HuH-7.5 (cell line): ENCODE results near the gene ASTL.
"Not testable (repeated sequence)": the region's sequence is repeated elsewhere in the genome, so short reads cannot be mapped to it uniquely, and the experiment has no call there.

ENCODE experiments used
- DNase-seq: peaks from one replicate; pipeline ENCODE4 v3.0.0; 2011; ENCODE audit warnings: low spot score

Gene ASTL

GRCh38 chr2:96146153-96146880 is 8.0 kb upstream of the ASTL start:
- no peak for DNase-seq

- no peak for DNase-seq
These were observed 7.5 kb upstream of the ASTL start for GRCh38 chr2:96145848-96146152.

DNA sequence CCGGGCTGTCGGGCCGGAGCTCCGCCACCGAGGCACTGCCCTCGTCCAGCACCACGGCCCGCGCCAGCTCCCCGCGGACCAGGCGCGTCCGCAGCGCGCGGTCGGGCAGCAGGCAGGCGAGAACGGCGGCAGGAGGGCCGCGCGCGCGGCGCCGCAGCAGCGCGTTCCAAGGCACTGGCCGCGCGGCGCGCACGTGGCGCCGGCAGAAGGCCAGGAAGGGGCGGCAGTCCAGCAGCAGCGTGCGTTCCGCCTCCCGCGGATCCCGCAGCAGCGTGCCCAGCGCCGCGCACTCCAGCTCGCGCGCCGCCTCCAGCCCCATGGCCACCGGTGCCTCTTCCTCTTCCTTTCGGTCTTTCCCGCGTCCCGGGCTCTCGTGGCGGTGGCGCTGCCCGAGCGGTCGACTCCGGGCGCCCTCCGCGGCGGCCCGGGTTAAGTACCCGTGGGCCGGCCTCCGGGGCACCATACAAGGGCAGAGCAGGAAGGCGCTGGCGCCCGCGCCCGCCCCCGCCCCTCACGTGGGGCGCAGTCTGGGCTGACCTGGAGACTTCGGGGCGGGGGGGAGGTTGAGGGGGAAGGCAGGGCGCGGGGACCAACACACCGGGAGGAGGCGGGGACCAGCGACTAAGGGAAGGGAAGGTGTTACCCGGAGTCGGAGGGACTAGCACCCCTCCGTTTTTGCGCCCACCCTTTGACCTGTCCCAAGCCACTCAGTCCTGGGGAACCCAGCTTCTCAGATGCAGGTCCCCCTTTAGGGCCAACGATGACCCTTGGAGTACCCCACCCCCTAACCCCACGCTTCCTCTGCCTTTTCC is 6.9 kb upstream of the ASTL start, which contains the start of gene DUSP2:
TSS of gene DUSP2 (minus strand) at position 405 of the 812 bp plus-strand sequence. CDS start at position 319, 86 bp downstream.
- peak; percentile 69 for DNase-seq

DNA sequence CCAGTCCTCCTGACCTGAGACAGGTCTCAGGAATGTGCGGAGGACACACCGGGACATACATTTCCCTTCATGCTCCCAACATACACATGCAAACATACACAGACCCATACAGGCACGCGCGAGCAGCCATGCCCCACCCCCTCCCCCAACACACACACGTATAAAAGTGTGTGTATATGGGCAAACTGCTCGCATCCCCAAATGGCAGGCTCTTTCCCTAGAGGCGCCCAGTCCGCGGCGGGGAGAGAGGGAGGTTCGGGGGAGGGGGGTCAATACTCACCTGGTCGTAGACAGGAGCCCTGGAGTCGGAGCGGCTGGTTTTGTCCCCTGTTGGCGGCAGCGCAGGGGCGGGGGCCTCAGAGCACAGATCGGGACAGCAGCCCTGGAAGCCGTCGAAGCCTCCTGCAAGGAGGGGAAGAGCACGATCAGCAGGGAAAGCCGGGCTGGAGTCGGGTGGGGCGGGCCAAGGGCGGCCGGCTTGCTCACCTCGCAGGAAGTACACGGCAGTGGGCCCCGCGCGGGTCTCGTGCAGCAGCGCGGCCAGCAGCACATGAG is 6.3 kb upstream of the ASTL start:
- no peak for DNase-seq

GRCh38 chr2:96143848-96144480 is 5.7 kb upstream of the ASTL start:
- DNase-seq: peak; percentile 65

DNA sequence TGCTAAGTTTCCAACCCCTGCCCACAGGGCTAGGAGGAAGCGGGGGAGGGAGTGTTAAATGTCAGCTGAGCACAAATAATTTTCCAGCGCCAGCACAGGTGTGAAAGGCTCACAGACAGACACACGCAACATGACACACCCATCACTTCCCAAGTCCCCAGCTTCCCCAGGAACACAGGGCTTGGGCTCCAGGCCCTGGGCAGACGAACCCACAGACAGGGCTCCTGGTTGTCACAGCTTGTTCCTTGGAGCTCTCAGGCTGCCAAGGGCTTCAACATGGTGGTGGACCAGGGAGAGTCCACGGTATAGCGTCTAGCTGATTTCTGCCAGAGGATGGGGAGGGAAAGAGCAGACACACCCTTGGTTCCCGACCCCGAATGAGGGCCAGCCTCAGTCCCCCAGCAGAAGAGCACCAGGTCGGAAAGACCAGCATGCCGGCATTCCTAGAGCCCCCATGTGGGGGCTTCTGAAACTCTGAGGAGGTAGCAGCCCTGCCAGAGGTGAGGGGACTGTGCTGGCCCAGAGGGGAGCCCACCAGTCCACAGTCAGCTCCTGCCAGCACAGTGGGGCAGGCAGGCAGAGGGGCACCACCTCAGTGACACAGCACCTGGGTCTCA is 5.0 kb upstream of the ASTL start:
- DNase-seq: no peak

DNA sequence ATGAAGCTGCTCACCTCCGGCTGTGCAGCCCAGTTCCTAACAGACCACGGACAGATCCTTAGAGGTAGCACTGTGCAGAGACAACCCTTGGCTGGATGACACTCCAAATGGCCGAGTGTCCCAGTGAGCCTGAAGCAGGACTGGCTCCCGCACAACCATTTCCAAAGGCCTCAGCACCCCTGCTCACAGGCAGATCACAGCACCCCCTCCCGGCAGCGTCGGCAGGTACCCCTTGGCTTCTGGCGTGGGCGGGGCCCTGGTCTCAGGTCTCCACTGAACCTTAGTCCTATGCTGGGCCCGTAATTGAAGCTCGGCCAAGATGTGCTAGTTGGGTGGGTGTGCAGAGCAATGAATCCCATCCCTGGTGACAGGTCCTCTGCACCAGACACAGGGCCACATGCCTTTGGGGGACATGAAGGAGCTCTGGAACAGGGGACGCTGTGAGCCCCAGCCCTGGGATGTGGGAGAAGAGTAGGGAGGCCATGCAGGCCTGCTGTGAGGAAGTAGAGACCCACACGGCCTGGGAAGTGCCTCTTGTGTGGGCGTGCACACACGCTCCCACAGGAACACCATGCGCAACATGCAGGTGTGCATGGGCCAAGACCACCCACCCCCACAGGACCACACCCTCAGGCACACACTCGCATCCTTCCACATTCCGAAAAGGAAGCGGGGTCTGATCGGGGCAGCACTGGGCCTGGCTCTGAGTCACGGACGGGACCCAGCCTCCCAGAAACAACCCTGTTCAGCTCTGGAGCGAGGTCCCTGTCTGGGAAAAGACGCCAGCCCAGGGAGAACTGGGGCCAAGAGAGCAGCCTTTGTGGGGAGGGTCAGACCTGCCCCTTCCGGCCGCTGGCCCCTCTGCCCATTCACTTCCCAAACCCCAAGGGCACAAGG is 4.2 kb upstream of the ASTL start:
- DNase-seq: no peak

DNA sequence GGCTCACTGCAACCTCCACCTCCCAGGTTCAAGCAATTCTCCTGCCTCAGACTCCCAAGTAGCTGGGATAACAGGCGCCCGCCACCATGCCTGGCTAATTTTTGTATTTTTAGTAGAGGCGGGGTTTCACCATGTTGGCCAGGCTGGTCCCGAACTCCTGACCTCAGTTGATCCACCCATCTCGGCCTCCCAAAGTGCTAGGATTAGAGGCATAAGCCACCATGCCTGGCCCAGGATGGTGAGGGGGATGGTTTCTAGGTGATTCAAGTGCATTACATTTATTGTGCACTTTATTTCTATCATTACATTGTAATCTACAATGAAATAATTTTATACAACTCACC is 3.3 kb upstream of the ASTL start:
- not testable (repeated sequence) for DNase-seq

DNA sequence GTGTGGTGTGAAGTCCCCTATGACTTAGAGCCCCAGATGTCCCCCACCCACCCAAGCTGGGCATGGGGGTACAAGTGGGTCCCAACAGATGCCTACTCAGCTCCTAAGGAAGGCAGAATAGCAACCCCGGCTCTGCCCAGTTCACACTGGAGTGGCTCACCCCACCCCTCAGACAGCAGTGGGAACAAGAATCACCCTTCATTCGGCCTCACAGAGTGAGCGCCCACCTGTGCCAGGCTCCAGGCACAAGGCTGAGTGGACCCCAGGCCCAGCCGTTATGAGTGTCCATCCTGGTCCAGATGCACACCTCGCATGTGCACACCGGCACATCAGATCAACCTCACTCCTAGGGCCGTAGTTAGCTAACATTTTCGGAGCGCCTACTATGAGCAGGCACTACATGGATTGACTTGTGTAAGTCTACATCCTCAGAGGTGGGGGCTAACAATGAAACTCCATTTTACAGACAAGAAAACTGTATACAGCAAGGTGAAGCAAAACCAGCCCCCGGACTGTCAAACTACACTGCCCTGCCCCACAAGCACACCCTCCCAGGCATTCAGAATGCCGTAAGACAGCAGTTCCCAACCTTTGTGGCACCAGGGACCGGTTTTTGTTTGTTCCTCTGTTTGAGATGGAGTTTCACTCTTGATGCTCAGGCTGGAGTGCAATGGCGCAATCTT is 2.8 kb upstream of the ASTL start:
- DNase-seq: no peak

GRCh38 chr2:96139181-96139758 is 968 bp upstream of the ASTL start:
- no peak for DNase-seq

DNA sequence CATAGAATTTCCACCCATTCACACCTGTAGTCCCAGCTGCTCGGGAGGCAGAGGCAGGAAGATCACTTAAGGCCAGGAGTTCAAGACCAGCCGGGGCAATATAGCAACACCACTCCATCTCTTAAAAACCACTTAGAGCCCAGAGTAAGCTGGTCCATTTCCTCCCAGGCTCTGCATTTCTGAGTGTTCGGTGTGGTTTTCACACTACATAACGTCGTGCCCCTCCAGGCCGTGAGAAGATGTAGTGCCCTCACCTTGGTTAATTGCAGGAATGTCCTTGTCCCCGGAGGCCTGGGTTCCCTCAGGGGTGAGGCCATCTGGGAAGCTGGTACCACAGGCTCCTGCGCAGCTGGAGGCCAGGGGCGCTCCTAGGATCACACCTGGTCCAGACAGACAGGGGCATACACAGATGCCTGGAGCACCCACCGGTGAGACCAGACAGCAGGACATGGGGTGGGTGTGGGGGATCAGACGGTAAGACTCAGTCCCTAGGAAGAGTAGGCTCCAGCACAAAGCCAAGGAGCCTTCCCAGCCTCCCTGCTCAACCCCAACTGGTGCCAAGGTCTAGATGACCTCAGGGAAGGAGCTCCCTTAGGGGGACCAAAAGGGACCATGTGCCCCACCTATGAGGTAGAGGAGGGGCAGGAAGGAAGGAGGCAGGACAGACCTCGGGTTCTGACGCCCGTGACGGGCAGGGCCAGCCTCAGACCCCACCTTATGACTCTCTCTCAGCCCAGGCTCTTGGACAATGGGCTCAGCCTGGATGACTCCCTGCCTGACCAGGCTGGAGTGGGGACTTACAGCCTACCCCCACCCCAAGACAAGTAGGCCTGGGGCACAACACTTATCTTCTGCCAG is 752 bp downstream of the ASTL start:
- DNase-seq: no peak

GRCh38 chr2:96136129-96136720 is 2.1 kb downstream of the ASTL start:
- no peak for DNase-seq

GRCh38 chr2:96135621-96136020 is 2.7 kb downstream of the ASTL start:
- no peak for DNase-seq

DNA sequence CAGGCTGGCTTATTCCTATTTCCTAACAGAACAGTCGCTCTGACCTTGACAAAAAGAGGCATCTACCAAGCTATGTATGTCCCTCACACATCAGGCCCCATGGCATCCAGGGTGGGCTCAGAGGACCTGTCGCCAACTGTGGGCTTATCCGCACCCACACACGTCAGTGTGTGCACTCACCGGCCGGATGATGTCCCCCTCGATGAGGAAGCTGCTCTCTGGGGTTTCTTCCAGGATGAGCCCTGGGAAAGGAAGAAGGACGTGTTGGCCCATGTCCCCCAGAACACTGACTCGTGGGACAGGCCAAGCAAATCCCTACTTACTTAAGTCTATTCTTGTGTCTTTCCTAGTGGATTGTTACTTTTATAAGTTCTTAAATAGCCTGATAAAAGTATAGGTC is 3.1 kb downstream of the ASTL start:
- DNase-seq: no peak

GRCh38 chr2:96134421-96134820 is 3.9 kb downstream of the ASTL start:
- no peak for DNase-seq

DNA sequence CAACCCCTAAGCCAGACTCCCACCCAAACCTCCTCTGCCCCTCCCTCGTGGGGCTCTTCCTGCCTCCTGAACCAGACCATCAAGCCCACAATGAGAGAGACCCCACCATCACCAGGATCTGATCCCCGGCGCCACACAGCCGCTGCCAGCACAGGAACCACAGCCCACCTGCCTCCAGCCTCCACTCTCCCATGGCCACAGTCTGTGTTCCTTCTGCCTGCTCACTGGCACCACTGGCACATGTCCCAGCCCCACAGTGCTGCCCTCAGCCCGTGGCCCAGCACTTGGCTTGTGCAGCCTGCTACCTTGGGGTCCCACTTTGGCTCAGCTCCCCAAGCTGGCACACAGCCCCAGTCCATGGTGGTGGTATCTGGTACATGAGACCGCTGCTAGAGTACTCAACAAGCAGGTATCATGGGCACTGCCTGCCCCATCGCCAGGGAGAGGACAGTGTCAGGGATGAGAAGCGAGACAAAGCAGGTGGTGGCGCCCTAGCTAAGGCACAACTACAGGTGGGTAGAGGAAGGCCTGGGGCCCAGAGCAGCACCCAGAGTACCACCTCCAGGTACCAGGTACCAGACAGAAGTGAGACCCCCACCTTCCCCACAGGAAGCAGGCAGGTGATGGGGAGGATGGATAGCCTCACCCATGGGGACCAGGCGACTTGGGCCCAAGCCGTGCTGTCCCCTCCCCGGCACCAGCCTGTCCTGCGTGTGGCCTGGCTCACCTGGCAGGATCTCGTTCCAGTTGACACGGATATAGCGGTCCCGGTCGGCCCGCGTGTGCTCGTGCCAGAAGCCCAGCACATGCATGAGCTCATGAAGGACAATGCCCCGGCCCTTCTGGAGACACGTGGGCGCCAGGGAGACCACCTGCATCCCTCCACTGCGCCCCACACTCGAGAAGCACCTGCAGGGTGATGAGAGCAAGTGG is 6.2 kb downstream of the ASTL start:
- DNase-seq: no peak

GRCh38 chr2:96131152-96131812 is 7.0 kb downstream of the ASTL start:
- no peak for DNase-seq
